UCSD-AML1 (cell line): ENCODE results near the gene KLHL40.
"Not testable (repeated sequence)": the region's sequence is repeated elsewhere in the genome, so short reads cannot be mapped to it uniquely, and the experiment has no call there.

Experiments
- DNase-seq: peaks from one replicate; lab custom pipeline; 2025; ENCODE audit not compliant: unreplicated experiment; lab: John Stamatoyannopoulos, UW

The KLHL40 gene

DNA sequence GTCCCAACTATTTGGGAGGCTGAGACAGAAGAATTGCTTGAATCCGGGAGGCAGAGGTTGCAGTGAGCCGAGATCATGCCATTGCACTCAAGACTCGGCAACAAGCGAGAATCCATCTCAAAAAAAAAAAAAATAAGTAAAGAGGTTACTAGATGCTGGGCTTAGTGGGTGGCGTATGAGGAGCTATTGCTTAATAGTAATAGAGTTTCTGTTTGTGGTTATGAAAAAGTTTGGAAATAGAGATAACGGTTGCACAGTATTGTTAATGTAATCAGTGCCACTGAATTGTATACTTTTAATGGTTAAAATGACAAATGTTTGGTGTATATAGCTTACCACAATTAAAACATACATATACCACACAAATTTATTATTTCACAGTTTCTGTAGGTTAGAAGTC, 32.0 kb downstream of the KLHL40 start:
- DNase-seq: no peak

DNA sequence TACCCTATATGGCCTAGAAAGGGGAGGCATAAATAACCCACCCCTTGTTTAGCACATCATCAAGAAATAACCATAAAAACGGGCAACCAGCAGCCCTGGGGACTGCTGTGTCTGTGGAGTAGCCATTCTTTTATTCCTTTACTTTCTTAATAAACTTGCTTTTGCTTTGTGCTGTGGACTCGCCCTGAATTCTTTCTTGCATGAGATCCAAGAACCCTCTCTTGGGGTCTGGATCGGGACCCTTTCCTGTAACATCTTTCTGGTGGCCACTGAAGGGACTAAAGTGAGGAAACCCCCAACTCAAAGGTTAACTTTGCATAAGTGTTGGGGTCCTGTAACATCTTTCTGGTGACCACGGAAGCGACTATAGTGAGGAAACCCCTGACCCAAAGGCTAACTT, 33.0 kb downstream of the KLHL40 start:
- no peak for DNase-seq

DNA sequence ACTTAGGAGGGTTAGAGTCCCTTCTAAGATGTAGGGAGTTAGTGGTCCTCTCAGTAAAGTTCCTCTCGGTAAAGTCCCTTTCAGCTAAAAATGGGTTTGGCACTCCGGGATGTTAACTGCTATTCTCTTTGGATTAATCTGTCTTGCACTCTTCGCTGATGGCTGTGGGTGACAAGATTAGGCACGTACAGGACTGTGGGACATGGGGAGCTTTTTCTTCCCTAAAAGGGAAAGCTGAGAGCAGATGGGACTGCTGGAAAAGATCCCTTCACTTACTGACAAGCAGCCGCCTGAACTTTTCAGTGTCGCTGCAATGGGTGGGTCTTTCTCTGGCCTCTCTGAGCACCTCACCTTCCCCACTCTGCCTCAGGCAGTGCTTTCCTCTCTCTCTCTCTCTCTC, 33.7 kb downstream of the KLHL40 start:
- DNase-seq: no peak

GRCh38 chr3:42720126-42720525, 34.8 kb downstream of the KLHL40 start:
- no peak for DNase-seq

- DNase-seq: no peak
These were observed 36.4 kb downstream of the KLHL40 start for GRCh38 chr3:42721690-42722089.

DNA sequence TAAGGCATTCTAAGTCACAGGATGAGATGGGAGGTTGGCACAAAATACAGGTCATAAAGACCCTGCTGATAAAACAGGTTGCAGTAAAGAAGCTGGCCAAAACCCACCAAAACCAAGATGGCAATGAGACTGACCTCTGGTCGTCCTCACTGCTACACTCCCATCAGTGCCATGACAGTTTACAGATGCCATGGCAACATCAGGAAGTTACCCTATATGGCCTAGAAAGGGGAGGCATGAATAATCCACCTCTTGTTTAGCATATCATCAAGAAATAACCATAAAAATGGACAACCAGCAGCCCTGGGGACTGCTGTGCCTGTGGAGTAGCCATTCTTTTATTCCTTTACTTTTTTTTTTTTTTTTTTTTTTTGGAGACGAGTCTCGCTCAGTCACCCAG, 37.1 kb downstream of the KLHL40 start:
- DNase-seq: not testable (repeated sequence)

DNA sequence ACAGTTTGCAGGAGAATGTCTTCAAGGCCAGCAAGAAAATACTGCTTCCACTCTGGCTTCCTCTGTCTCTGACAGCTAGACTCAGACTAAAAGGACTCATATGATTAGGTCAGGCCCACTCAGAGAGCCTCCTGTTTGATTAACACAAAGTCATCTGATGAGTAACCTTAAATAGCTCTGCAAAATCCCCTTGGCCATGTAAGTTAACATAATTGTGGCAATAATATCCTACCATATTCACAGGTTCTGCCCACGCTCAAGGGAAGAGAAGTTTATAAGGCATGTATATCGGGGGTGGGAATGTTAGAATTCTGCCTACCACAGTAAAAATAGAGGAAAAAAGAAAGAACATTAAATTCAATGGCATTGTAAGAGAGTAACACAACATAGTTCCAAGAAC, 37.9 kb downstream of the KLHL40 start:
- DNase-seq: no peak

DNA sequence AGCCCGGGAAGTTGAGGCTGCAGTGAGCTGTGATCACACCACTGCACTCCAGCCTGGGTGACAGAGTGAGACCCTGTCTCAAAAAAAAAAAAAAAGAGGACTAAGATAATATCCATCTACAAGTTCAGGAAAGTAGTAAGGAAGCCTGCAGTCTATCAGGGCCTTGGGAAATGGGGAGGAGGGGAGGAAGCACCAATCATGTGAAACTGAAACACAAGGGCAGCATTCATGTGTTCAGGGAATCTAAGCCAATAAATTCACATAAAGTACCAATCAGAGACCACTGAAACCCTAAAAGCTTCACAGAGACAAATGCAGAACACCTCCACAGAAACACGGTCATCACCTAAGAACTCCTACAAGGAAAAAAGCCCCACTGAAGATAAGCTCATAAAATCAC, 40.1 kb downstream of the KLHL40 start:
- no peak for DNase-seq

- no peak for DNase-seq
These were observed 42.7 kb downstream of the KLHL40 start for GRCh38 chr3:42728056-42728455.

DNA sequence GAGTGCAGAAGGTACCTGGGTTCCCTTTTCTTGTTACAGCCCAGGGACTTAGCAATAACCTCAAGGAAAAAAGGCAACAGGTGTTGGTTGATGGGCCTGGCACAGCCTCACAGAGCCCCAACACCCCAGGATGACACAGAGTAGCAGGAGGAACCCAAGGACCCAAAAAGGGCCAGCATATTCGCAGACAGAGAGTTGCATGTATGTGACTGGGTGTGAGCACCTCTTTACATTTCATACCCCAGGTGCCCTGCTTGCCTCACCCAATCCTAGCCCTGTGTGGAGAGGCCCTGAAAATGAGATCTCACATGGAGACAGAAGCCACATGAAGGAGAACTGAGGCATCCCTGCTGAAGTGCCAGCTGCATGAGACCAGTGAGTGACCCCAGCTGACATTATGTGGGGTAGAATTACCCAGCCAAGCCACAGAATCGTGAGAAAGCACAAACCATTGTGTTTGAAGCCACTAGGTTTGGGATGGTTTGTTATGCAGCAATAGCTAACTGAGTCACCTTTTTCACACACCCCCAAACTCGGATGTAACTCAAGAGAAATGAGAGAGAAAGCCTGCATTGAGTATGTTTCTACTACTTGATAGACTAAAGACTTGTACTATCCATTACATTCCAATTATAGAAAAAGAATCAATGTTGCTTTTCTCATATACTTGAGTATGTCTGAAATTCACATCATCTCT, 43.5 kb downstream of the KLHL40 start:
- no peak for DNase-seq

GRCh38 chr3:42729404-42730145, 44.2 kb downstream of the KLHL40 start:
- DNase-seq: no peak

- DNase-seq: no peak
These were observed 45.0 kb downstream of the KLHL40 start for GRCh38 chr3:42730294-42730693.

DNA sequence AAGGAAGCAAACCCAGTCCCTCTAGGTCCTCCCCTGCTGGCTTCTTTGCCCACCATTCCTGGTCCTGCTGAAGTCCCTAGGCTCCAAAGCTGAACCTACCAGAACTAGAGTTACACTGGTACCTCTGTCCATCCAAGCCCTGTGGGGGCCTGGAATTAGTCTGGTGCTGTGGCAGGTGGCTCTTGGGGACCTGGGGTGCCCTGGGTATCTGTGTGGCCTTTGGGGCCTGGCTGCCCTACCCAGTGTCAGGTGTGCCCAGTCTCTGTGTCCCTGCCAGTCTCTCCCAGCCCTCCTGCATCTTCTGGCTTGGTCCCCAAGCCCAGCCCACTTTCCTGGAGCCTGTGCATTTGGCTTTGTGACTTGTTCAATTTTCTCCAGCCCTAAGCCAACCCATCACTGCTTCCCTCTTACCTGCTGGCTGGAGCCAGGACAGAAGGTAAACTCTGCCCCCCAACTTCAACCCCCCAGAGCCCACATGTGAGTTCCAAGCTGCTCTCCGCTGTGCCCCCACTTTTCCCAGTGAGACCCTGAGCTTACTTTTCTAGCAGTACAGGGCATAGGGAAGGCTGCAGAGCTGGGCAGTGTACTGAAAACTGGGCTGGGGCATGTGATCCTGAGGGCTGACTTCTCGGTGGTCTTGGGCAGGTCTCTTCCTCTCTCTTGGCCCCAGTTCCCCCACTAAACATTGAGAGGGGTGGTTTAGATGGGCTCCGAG, 45.5 kb downstream of the KLHL40 start:
- no peak for DNase-seq

GRCh38 chr3:42731476-42732195, 46.3 kb downstream of the KLHL40 start:
- no peak for DNase-seq

GRCh38 chr3:42732196-42732828, 47.0 kb downstream of the KLHL40 start:
- no peak for DNase-seq

DNA sequence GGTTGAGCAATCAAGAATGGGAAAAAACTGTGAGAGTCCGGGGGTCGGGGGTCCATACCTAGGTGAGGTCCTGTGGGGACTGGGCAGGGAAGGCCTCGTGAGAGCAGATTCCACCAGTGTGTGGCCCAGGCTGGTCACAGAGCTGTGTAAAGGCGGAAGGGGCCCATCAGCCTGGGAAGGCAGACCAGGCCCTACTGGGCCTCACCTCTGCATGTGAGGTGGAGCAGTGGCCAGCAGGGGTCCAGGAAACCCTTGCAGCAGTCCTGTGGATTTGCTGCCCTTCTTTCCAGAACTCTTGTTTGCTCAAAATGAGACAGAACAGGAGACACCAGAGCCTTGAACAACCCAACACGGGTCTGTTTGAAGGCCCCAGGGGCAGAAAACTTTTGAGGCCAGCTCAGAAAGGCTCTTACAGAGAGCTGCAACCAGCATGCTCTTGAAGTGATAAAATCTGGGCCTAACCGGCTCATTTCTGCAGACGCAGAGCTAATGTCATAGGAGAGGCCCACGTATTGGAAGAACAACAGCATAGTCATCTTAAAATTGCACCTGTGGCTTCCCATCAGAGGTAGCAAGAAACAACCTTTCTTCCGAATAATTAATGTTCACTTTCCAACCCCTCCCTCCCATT, 47.6 kb downstream of the KLHL40 start:
- no peak for DNase-seq

- no peak for DNase-seq
These were observed 48.3 kb downstream of the KLHL40 start for GRCh38 chr3:42733501-42734262.

- no peak for DNase-seq
These were observed 49.0 kb downstream of the KLHL40 start for GRCh38 chr3:42734263-42734860.

DNA sequence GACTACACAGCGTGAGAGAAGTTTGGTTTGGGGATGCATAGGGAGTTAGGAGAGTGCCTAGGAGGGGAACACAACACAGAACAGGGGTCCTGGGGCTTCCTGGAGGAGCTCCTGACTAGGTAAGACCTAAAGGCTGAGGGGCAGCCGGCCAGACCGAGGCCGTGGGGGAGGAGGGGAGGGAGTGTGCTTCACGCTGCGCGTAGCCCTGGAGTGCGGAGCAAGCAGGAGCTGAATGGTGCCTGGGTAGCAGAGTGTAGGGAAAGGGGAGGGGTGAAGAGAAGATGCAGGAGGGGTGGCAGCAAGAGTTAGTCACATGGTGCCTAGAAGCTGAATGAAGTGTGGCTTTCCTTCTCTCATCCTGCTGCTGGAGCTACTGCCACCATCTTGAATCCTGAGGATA, 49.7 kb downstream of the KLHL40 start:
- DNase-seq: no peak
